ENCODE data around the gene WT1.

The WT1 gene

GRCh38 chr11:32472226-32472625, 36.9 kb upstream of the WT1 start:
- no peak for TF ChIP-seq YY1 (IDR thresholded peaks at IDR 0.05; ENCODE audit: low read depth)
- TF ChIP-seq CREB1 (IDR thresholded peaks at IDR 0.05; ENCODE audit: low read depth), result no peak
- no peak for TF ChIP-seq REST (IDR thresholded peaks at IDR 0.05; ENCODE audit: low read depth)
- TF ChIP-seq RAD21 (IDR thresholded peaks at IDR 0.05; ENCODE audit: low read depth), result no peak
- no peak for TF ChIP-seq TAF1 (IDR thresholded peaks at IDR 0.05; ENCODE audit: low read depth)
- TF ChIP-seq CEBPB (IDR thresholded peaks at IDR 0.05), result no peak
- TF ChIP-seq FOXM1 (IDR thresholded peaks at IDR 0.05; ENCODE audit: borderline replicate concordance, low read depth), result no peak
- TF ChIP-seq TEAD4 (IDR thresholded peaks at IDR 0.05), result no peak
- TF ChIP-seq TCF12 (IDR thresholded peaks at IDR 0.05; ENCODE audit: low read depth), result no peak
- TF ChIP-seq NFIC (IDR thresholded peaks at IDR 0.05), result no peak
- no peak for TF ChIP-seq MAX (IDR thresholded peaks at IDR 0.05)
- no peak for TF ChIP-seq USF1 (IDR thresholded peaks at IDR 0.05)
- no peak for TF ChIP-seq EGR1 (IDR thresholded peaks at IDR 0.05)
- no peak for TF ChIP-seq EP300 (IDR thresholded peaks at IDR 0.05; ENCODE audit: borderline replicate concordance)
- no peak for TF ChIP-seq ZBTB7A (IDR thresholded peaks at IDR 0.05; ENCODE audit: low read depth)

DNA sequence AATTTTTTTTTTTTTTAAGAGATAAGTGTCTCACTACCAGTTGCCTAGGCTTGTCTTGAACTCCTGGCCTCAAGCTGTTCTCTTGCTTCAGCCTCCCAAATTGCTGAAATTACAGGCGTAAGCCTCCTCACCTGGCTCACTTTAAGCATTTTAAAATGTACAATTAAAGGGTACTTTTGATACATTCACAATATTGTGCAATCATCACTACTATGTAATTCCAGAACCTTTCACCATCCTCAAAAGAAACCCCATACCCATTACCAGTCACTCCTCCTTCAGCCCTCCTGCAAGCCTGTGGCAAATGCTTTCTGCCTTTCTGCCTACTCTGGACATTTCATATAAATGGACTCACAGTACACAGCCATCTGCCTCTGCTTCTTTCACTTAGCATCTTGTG, 34.5 kb upstream of the WT1 start:
- TF ChIP-seq USF1 (IDR thresholded peaks at IDR 0.05) (no peak), CEBPB (IDR thresholded peaks at IDR 0.05) (no peak), EGR1 (IDR thresholded peaks at IDR 0.05) (no peak), ZBTB7A (IDR thresholded peaks at IDR 0.05; ENCODE audit: low read depth) (no peak), REST (IDR thresholded peaks at IDR 0.05; ENCODE audit: low read depth) (no peak), EP300 (IDR thresholded peaks at IDR 0.05; ENCODE audit: borderline replicate concordance) (no peak), RAD21 (IDR thresholded peaks at IDR 0.05; ENCODE audit: low read depth) (no peak), TAF1 (IDR thresholded peaks at IDR 0.05; ENCODE audit: low read depth) (no peak), TEAD4 (IDR thresholded peaks at IDR 0.05) (no peak), NFIC (IDR thresholded peaks at IDR 0.05) (no peak), FOXM1 (IDR thresholded peaks at IDR 0.05; ENCODE audit: borderline replicate concordance, low read depth) (no peak)

GRCh38 chr11:32466279-32466915, 31.1 kb upstream of the WT1 start:
- no peak for TF ChIP-seq TCF12 (IDR thresholded peaks at IDR 0.05; ENCODE audit: low read depth)
- TF ChIP-seq REST (IDR thresholded peaks at IDR 0.05; ENCODE audit: low read depth), result no peak
- TF ChIP-seq YY1 (IDR thresholded peaks at IDR 0.05; ENCODE audit: low read depth), result no peak
- no peak for TF ChIP-seq CREB1 (IDR thresholded peaks at IDR 0.05; ENCODE audit: low read depth)
- no peak for TF ChIP-seq FOXM1 (IDR thresholded peaks at IDR 0.05; ENCODE audit: borderline replicate concordance, low read depth)
- TF ChIP-seq EP300 (IDR thresholded peaks at IDR 0.05; ENCODE audit: borderline replicate concordance), result no peak

DNA sequence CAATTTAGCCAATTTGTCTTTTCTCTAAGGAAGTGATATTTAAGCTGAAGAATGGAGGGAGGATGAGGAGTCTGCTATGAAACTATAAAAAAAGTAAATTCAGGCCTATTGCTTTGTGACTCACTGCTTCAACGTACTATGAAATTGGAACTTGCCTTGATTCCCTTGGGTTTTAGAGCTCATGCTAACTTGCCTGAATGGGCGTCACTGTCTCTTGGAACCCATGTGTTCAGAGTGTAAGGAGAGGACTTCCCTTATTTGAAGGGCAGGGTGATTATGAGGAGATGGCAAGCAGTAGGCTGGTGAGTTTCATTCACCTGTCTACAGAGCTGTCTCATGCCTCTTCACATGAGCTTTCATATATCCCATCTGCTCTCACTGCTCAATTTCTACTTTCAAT, 28.7 kb upstream of the WT1 start:
- TF ChIP-seq TCF12 (IDR thresholded peaks at IDR 0.05; ENCODE audit: low read depth), result no peak
- TF ChIP-seq CREB1 (IDR thresholded peaks at IDR 0.05; ENCODE audit: low read depth), result no peak
- TF ChIP-seq EP300 (IDR thresholded peaks at IDR 0.05; ENCODE audit: borderline replicate concordance), result no peak
- TF ChIP-seq CEBPB (IDR thresholded peaks at IDR 0.05), result no peak
- TF ChIP-seq ZBTB7A (IDR thresholded peaks at IDR 0.05; ENCODE audit: low read depth), result no peak
- TF ChIP-seq USF1 (IDR thresholded peaks at IDR 0.05), result no peak
- TF ChIP-seq YY1 (IDR thresholded peaks at IDR 0.05; ENCODE audit: low read depth), result no peak
- TF ChIP-seq EGR1 (IDR thresholded peaks at IDR 0.05), result no peak
- no peak for TF ChIP-seq REST (IDR thresholded peaks at IDR 0.05; ENCODE audit: low read depth)
- no peak for TF ChIP-seq TEAD4 (IDR thresholded peaks at IDR 0.05)
- no peak for TF ChIP-seq FOXM1 (IDR thresholded peaks at IDR 0.05; ENCODE audit: borderline replicate concordance, low read depth)
